ENCODE measurements around the gene MEDAG. TPM values are rescaled to one million over a fixed set of nuclear protein-coding genes. Genes with fewer than 3 reads are reported as not detected.

MEDAG gene
- polyA plus RNA-seq, 1 of the 3 experiments (the other 2 are of a cell fraction): not detected

DNA sequence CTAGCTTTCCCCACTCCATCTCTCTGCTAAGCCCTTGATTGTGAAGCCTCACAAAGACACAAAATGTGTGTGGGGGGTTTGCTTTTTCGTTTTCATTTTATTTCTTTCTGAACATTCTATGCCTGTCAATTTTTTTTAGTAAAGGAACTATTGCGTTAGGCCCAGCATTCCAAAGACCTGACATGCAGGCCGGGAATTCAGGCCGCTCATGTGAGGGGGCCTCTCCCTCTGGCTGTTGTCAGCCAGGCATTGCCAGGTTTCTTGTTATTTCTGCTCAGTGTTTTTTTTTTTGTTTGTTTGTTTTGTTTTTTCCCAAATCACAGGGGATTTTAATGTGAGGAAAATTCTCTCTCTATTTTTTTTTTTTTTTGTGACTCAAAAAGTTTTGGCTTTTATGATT, 10.3 kb upstream of the MEDAG start:
- Histone ChIP-seq H3K4me1 (ENCODE audit: control insufficient read depth in 1 of 2, insufficient read depth in 2 of 2, low read depth in 1 of 2, low read length in 1 of 2) (peaks cover 0 to 26% of the 10 kb centered on the region in 2 experiments; a peak in 3 of 4 replicates), H3K4me3 (ENCODE audit: low read depth in 2 of 2, low read length in 1 of 2) (no peak overlapping the region), H3K9me2 (no peaks in the 10 kb centered on the region), H3K9ac (peak overlapping the region; percentile 58; the same call in 1 of the 2 replicates), H3K4me2 (peak overlapping the region; percentile 24; the same call in 1 of the 2 replicates), H3K79me2 (ENCODE audit: insufficient read depth) (no peaks in the 10 kb centered on the region), H3K27ac (ENCODE audit: low read depth in 2 of 2, low read length in 1 of 2) (peak overlapping the region; percentile 47 to 80; a peak in 3 of 4 replicates), H2AFZ (ENCODE audit: low read depth) (peak overlapping the region; percentile 90), H3K27me3 (ENCODE audit: insufficient read depth) (no peaks in the 10 kb centered on the region), H3F3A (replicated peaks; ENCODE audit: insufficient read depth) (peaks cover 6% of the 10 kb centered on the region), H4K20me1 (ENCODE audit: insufficient read depth) (no peaks in the 10 kb centered on the region), H3K9me3 (no peaks in the 10 kb centered on the region), H3K36me3 (replicated peaks in 1 of 2; ENCODE audit: control insufficient read depth in 1 of 2, insufficient read depth in 2 of 2, low read length in 1 of 2) (no peaks in the 10 kb centered on the region)
- ChIA-PET CTCF (no interaction called here), POLR2A (no interaction called here)
- 19% methylated on average over 4 of the region's 4 CpGs for WGBS (ENCODE audit: low lambda C conversion rate)
- no peak for DNase-seq
- no peak for TF ChIP-seq POLR2AphosphoS5 (IDR thresholded peaks at IDR 0.05; ENCODE audit: low read depth, low read length)
- TF ChIP-seq GABPA (IDR thresholded peaks at IDR 0.05; ENCODE audit: low read depth): no peak
- TF ChIP-seq GATA2 (CRISPR knock-in tag; IDR thresholded peaks at IDR 0.05): no peak
- TF ChIP-seq, protein P1, sequence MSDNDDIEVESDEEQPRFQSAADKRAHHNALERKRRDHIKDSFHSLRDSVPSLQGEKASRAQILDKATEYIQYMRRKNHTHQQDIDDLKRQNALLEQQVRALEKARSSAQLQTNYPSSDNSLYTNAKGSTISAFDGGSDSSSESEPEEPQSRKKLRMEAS (IDR thresholded peaks at IDR 0.05; ENCODE audit: low read depth): no peak
- peak in 1 of 2 experiments; percentile 25; a peak in 1 of 4 replicates for TF ChIP-seq EP300 (IDR thresholded peaks at IDR 0.05; ENCODE audit: borderline replicate concordance in 1 of 2, low read depth in 1 of 2, low read length in 1 of 2)
- TF ChIP-seq JUND (IDR thresholded peaks at IDR 0.05): peak; percentile 45
- 0 out of 2 replicates have a peak, but pooled peaks have one; percentile 9 for TF ChIP-seq TCF12 (IDR thresholded peaks at IDR 0.05)
- TF ChIP-seq TEAD4 (IDR thresholded peaks at IDR 0.05; ENCODE audit: borderline replicate concordance, insufficient read depth): peak; percentile 49; the same call in 1 of the 2 replicates
- no peak for TF ChIP-seq TAF1 (IDR thresholded peaks at IDR 0.05; ENCODE audit: borderline replicate concordance, low read depth, low read length)

DNA sequence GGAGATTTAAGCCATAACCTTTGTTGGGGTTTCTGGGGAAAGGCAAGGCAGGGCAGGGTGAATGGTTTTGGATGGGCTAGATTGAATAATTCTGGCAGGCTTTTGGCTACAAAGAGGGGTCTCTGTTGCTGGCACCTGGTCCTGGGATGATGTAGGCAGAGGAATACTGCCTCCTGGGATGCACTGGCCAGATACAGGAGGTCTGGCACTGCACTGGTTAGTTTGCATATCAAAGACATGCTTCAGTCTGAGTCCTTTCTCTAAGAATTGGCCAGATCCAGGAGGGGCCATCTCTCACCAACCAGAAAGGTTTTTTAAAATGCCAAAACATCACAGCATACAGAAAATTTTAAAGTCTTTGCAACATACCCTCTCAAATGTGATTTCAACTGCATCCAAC, 8.0 kb upstream of the MEDAG start:
- TF ChIP-seq ELF1 (IDR thresholded peaks at IDR 0.05) (no peak), FOXJ3 (CRISPR knock-in tag; IDR thresholded peaks at IDR 0.05) (no peak), NRF1 (IDR thresholded peaks at IDR 0.05; ENCODE audit: low read depth, low read length) (no peak), JUND (IDR thresholded peaks at IDR 0.05) (no peak), GATA2 (CRISPR knock-in tag; IDR thresholded peaks at IDR 0.05) (no peak)
- Histone ChIP-seq H2AFZ (ENCODE audit: low read depth) (no peak overlapping the region), H4K20me1 (ENCODE audit: insufficient read depth) (no peaks in the 10 kb centered on the region), H3K27me3 (ENCODE audit: insufficient read depth) (no peaks in the 10 kb centered on the region), H3K9ac (peak overlapping the region; percentile 52; the same call in 1 of the 2 replicates), H3K36me3 (replicated peaks in 1 of 2; ENCODE audit: control insufficient read depth in 1 of 2, insufficient read depth in 2 of 2, low read length in 1 of 2) (no peaks in the 10 kb centered on the region), H3K4me1 (ENCODE audit: control insufficient read depth in 1 of 2, insufficient read depth in 2 of 2, low read depth in 1 of 2, low read length in 1 of 2) (peaks cover 0 to 26% of the 10 kb centered on the region in 2 experiments; a peak in 3 of 4 replicates), H3K9me2 (no peaks in the 10 kb centered on the region), H3K4me2 (peak overlapping the region; percentile 41; the same call in 1 of the 2 replicates), H3K79me2 (ENCODE audit: insufficient read depth) (no peaks in the 10 kb centered on the region), H3K27ac (ENCODE audit: low read depth in 2 of 2, low read length in 1 of 2) (peak overlapping the region in 1 of 2 experiments; percentile 93; a peak in 2 of 4 replicates), H3F3A (replicated peaks; ENCODE audit: insufficient read depth) (peaks cover 6% of the 10 kb centered on the region), H3K4me3 (ENCODE audit: low read depth in 2 of 2, low read length in 1 of 2) (no peak overlapping the region), H3K9me3 (no peaks in the 10 kb centered on the region)
- DNase-seq: no peak
- POLR2A ChIA-PET: no interaction called here
- CTCF ChIA-PET: no interaction called here

DNA sequence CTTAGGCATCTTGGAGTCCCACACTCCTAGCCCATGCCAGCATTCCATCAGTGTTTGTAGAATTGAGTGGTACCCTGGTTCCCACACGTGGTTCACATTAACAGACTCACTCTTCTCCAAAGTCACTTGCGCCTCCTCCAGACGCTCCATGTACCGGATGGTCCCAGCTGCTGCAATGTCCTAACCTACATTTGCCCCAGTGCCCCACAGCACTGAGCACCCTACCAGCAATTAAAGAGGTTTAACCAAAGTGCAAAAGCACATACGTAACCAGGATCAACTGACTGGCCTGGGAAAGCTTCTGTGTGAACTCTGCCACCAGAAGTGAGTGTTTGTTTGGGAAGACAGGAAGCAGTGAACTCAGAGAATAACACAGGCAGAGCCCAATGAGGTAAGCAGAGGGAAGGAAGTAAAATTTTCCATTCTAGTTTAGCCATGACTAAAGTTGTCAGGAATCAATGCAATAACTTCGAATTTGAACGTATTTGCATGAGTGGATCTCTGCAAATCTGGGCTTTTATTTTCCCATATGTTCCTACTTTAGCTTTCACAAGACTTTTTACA, 7.3 kb upstream of the MEDAG start:
- CTCF ChIA-PET: interaction anchor here (0.6 kb wide), 1 partner anchor 15 kb away, joined by 3 read pairs; no protein-coding TSS in a partner anchor
- Histone ChIP-seq H3K9me2 (no peaks in the 10 kb centered on the region), H3K4me1 (ENCODE audit: control insufficient read depth in 1 of 2, insufficient read depth in 2 of 2, low read depth in 1 of 2, low read length in 1 of 2) (peaks cover 0 to 26% of the 10 kb centered on the region in 2 experiments; a peak in 3 of 4 replicates), H4K20me1 (ENCODE audit: insufficient read depth) (no peaks in the 10 kb centered on the region), H3K79me2 (ENCODE audit: insufficient read depth) (no peaks in the 10 kb centered on the region), H3K27me3 (ENCODE audit: insufficient read depth) (no peaks in the 10 kb centered on the region), H3K9ac (peak overlapping the region; percentile 52; the same call in 1 of the 2 replicates), H3K4me3 (ENCODE audit: low read depth in 2 of 2, low read length in 1 of 2) (no peak overlapping the region), H3K4me2 (peak overlapping the region; percentile 41; the same call in 1 of the 2 replicates), H3K9me3 (no peaks in the 10 kb centered on the region), H3F3A (replicated peaks; ENCODE audit: insufficient read depth) (peaks cover 6% of the 10 kb centered on the region), H2AFZ (ENCODE audit: low read depth) (peak overlapping the region; percentile 37; the same call in 1 of the 2 replicates), H3K27ac (ENCODE audit: low read depth in 2 of 2, low read length in 1 of 2) (peak overlapping the region in 1 of 2 experiments; percentile 93; a peak in 2 of 4 replicates), H3K36me3 (replicated peaks in 1 of 2; ENCODE audit: control insufficient read depth in 1 of 2, insufficient read depth in 2 of 2, low read length in 1 of 2) (no peaks in the 10 kb centered on the region)
- no peak for DNase-seq
- POLR2A ChIA-PET: no interaction called here
- TF ChIP-seq, protein P2, sequence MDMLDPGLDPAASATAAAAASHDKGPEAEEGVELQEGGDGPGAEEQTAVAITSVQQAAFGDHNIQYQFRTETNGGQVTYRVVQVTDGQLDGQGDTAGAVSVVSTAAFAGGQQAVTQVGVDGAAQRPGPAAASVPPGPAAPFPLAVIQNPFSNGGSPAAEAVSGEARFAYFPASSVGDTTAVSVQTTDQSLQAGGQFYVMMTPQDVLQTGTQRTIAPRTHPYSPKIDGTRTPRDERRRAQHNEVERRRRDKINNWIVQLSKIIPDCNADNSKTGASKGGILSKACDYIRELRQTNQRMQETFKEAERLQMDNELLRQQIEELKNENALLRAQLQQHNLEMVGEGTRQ (IDR thresholded peaks at IDR 0.05; ENCODE audit: borderline replicate concordance, low read depth, low read length): no peak
- peak; percentile 31; the same call in 1 of the 2 replicates for TF ChIP-seq RXRA (IDR thresholded peaks at IDR 0.05; ENCODE audit: borderline replicate concordance, low read depth)
- no peak for TF ChIP-seq GATA2 (CRISPR knock-in tag; IDR thresholded peaks at IDR 0.05)
- TF ChIP-seq, protein P3, sequence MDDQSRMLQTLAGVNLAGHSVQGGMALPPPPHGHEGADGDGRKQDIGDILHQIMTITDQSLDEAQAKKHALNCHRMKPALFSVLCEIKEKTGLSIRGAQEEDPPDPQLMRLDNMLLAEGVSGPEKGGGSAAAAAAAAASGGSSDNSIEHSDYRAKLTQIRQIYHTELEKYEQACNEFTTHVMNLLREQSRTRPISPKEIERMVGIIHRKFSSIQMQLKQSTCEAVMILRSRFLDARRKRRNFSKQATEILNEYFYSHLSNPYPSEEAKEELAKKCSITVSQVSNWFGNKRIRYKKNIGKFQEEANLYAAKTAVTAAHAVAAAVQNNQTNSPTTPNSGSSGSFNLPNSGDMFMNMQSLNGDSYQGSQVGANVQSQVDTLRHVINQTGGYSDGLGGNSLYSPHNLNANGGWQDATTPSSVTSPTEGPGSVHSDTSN (IDR thresholded peaks at IDR 0.05): no peak
- TF ChIP-seq, protein P4, sequence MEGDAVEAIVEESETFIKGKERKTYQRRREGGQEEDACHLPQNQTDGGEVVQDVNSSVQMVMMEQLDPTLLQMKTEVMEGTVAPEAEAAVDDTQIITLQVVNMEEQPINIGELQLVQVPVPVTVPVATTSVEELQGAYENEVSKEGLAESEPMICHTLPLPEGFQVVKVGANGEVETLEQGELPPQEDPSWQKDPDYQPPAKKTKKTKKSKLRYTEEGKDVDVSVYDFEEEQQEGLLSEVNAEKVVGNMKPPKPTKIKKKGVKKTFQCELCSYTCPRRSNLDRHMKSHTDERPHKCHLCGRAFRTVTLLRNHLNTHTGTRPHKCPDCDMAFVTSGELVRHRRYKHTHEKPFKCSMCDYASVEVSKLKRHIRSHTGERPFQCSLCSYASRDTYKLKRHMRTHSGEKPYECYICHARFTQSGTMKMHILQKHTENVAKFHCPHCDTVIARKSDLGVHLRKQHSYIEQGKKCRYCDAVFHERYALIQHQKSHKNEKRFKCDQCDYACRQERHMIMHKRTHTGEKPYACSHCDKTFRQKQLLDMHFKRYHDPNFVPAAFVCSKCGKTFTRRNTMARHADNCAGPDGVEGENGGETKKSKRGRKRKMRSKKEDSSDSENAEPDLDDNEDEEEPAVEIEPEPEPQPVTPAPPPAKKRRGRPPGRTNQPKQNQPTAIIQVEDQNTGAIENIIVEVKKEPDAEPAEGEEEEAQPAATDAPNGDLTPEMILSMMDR (IDR thresholded peaks at IDR 0.05): peak; percentile 22
- no peak for TF ChIP-seq RCOR1 (IDR thresholded peaks at IDR 0.05; ENCODE audit: low read length)
- no peak for TF ChIP-seq NFIC (IDR thresholded peaks at IDR 0.05; ENCODE audit: borderline replicate concordance)
- peak; percentile 43; the same call in 1 of the 2 replicates for TF ChIP-seq TCF12 (IDR thresholded peaks at IDR 0.05)
- WGBS (ENCODE audit: low lambda C conversion rate): 73% methylated on average over 7 of the region's 7 CpGs
